ENCODE measurements around the gene TCF4.

DNA sequence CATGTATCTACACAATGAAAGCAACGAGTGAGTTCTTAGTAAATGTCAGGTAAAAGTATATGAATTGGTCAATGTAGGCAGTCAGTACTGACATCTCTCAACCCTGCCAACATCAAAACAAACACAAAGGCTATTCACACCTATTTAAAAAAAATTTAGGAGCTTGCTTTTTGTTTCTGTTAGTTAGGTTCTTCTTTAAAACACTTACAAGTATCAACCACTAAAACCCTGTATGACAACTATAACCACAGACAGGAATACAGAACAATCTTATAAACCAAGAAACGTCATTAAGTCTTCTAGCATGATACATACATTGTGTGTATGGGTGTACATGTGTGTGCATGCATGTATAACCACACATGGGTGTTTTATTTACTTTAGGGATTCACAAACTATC is 131.0 kb downstream of the TCF4 start:
- TF ChIP-seq RNF2 (conservative IDR thresholded peaks at IDR 0.05; ENCODE audit: low read depth) = no peak
- TF ChIP-seq RXRA (CRISPR knock-in tag; IDR thresholded peaks at IDR 0.05) = no peak

Measured in HepG2 (cell line).